Measurements from ENCODE around the gene LAMB3. TPM values are rescaled to one million over a fixed set of nuclear protein-coding genes. Genes with fewer than 3 reads are reported as not detected.

The LAMB3 gene
- total and polyA plus RNA-seq, 10 of the 15 experiments (the other 5 are each of a cell fraction or from before 2014, with no cell fraction given): 0.04 to 1.8 (median 0.10) TPM; not detected in 1

GRCh38 chr1:209607102-209607794 is 45.0 kb downstream of the LAMB3 start (continued):
- TF ChIP-seq KLF5 (IDR thresholded peaks at IDR 0.05; ENCODE audit: partially characterized antibody) (no peak), JUNB (IDR thresholded peaks at IDR 0.05) (peak; percentile 59), SIX5 (IDR thresholded peaks at IDR 0.05; ENCODE audit: low read depth, low read length, severe bottlenecking) (no peak), ATF7 (IDR thresholded peaks at IDR 0.05; ENCODE audit: low read depth) (peak; percentile 52; the same call in 1 of the 2 replicates), SPI1 (IDR thresholded peaks at IDR 0.05; ENCODE audit: borderline replicate concordance, insufficient read depth, low read depth, low read length) (no peak), NR2C2 (IDR thresholded peaks at IDR 0.05; ENCODE audit: borderline replicate concordance, control insufficient read depth, insufficient read length, low read depth) (no peak), PKNOX1 (IDR thresholded peaks at IDR 0.05) (peak; percentile 32; the same call in 1 of the 2 replicates), CEBPB (IDR thresholded peaks at IDR 0.05; ENCODE audit: borderline replicate concordance in 1 of 2, low read depth in 2 of 2, low read length in 2 of 2) (no peak), POLR2AphosphoS5 (IDR thresholded peaks at IDR 0.05; ENCODE audit: low read length) (0 out of 2 replicates have a peak, but pooled peaks have one; percentile 28), KDM1A (IDR thresholded peaks at IDR 0.05; ENCODE audit: borderline replicate concordance) (no peak), RUNX3 (IDR thresholded peaks at IDR 0.05; ENCODE audit: low read length) (peak; percentile 16; the same call in 1 of the 2 replicates), EZH2 (IDR thresholded peaks at IDR 0.05; ENCODE audit: borderline replicate concordance, control insufficient read depth, low read depth, low read length) (no peak), PAX8 (IDR thresholded peaks at IDR 0.05) (no peak)
- TF ChIP-seq, protein P1, sequence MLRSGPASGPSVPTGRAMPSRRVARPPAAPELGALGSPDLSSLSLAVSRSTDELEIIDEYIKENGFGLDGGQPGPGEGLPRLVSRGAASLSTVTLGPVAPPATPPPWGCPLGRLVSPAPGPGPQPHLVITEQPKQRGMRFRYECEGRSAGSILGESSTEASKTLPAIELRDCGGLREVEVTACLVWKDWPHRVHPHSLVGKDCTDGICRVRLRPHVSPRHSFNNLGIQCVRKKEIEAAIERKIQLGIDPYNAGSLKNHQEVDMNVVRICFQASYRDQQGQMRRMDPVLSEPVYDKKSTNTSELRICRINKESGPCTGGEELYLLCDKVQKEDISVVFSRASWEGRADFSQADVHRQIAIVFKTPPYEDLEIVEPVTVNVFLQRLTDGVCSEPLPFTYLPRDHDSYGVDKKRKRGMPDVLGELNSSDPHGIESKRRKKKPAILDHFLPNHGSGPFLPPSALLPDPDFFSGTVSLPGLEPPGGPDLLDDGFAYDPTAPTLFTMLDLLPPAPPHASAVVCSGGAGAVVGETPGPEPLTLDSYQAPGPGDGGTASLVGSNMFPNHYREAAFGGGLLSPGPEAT (IDR thresholded peaks at IDR 0.05; ENCODE audit: low read depth): peak; percentile 82; the same call in 1 of the 2 replicates
